Ishikawa (cell line): ENCODE data around the gene LPP.

Source experiments
- CEBPB ChIP-seq: IDR thresholded peaks from 2 replicates; pipeline ENCODE4 v1.6.1; 2012
- CREB1 ChIP-seq: IDR thresholded peaks from 2 replicates; pipeline ENCODE4 v1.6.1; 2012; ENCODE audit warnings: low read depth
- EP300 ChIP-seq: IDR thresholded peaks from 2 replicates; pipeline ENCODE4 v1.6.1; 2012; ENCODE audit warnings: borderline replicate concordance
- MAX ChIP-seq: IDR thresholded peaks from 2 replicates; pipeline ENCODE4 v1.6.1; 2012
- NFIC ChIP-seq: IDR thresholded peaks from 2 replicates; pipeline ENCODE4 v1.6.1; 2012
- RAD21 ChIP-seq: IDR thresholded peaks from 2 replicates; pipeline ENCODE4 v1.6.1; 2012; ENCODE audit warnings: low read depth
- TAF1 ChIP-seq: IDR thresholded peaks from 2 replicates; pipeline ENCODE4 v1.6.1; 2012; ENCODE audit warnings: low read depth, mild to moderate bottlenecking
- TEAD4 ChIP-seq: IDR thresholded peaks from 2 replicates; pipeline ENCODE4 v1.6.1; 2012
- YY1 ChIP-seq: IDR thresholded peaks from 2 replicates; pipeline ENCODE4 v1.6.1; 2012; ENCODE audit warnings: low read depth

GRCh38 chr3:188239035-188239434, 85.1 kb downstream of the LPP start:
- no peak for TF ChIP-seq EP300
- TF ChIP-seq YY1 = no peak
- TF ChIP-seq MAX = no peak
- no peak for TF ChIP-seq CREB1
- no peak for TF ChIP-seq CEBPB
- TF ChIP-seq TEAD4 = no peak
- TF ChIP-seq RAD21 = no peak
- TF ChIP-seq TAF1 = no peak
- no peak for TF ChIP-seq NFIC
